OCI-M1 (cell line): ENCODE measurements around the gene HOXC10.

ENCODE experiments used
- DNase-seq: peaks from one replicate; lab custom pipeline; 2025; lab: John Stamatoyannopoulos, UW

HOXC10 gene

DNA sequence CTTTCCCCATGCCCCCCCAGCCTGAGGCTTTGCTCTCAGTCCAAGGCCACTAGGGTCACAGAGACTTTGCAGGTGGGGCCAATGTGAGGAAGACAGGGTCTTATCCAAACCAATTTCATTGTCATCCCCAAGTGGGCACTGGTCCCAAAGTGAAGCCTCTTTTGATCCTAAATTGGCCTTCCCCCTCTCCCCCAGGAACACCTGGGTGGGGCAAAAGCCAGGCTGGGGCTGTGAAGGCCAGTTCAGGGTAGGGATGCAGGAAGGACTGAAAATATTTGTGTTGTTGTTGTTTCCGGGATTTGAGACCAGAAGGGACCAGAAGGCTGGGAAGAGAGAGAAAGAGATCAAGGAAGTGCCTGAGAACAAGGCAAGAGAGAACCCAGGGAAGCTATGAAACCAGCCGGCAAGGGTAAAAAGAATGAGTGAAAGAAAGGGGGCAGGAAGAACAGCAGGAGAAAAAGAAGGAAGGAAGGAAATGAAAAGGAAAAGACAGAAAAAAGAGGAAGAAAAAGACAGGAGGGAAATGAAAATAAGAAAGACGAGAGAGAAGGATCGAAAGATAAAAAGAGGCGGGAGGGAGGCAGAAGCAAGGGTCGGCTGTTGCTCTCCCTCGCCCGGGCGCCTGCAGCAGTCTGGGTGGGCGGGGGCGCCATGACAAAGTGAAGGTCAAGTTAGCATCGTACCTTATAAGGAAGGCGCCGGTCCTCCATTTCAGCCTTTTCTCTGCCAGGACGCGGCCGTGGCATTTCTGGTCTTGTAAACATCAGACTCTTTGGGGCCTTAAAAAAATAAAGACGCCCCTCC lies 19.5 kb upstream of the HOXC10 start:
- DNase-seq, result no peak

DNA sequence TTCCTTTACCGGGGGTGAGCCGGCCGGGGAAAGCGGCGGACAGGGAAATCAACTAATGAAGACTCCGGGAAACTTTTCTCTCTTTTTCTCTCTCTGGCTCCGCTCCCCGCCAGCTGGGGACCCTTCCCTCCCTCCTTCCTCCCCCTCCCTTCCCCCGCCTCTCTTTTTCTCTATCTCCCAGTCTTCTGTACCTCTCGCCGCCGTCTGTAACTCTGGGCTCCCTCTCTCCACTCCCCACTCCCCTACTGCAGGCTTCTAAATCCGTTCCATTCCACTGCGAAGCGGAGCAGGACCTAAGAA lies 18.9 kb upstream of the HOXC10 start:
- no peak for DNase-seq

GRCh38 chr12:53966385-53967133 lies 18.4 kb upstream of the HOXC10 start:
- no peak for DNase-seq

DNA sequence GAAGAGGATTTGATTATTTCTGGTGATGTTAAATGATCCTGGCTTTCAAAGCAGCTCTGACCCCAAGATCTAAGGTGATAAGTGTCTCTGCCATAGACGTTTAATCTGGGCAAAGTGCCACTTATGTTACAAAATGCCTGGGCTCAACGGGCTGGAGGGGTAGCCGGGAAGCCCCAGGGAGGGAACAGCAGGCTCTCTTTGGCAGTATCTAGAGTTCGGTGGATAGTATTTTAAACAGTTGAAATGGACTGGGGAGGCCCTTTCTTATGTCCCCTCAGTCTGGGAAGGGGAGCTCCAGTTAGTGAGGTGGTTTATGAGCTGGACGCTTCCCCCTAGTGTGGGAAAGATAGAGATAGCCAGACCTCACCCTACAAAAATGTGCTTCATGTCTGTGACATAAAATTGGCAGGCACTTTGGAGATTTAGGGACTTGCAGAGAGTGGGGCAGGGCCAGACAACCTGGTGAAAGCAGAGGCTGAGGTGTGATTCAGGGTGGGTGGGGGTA lies 17.5 kb upstream of the HOXC10 start:
- no peak for DNase-seq

DNA sequence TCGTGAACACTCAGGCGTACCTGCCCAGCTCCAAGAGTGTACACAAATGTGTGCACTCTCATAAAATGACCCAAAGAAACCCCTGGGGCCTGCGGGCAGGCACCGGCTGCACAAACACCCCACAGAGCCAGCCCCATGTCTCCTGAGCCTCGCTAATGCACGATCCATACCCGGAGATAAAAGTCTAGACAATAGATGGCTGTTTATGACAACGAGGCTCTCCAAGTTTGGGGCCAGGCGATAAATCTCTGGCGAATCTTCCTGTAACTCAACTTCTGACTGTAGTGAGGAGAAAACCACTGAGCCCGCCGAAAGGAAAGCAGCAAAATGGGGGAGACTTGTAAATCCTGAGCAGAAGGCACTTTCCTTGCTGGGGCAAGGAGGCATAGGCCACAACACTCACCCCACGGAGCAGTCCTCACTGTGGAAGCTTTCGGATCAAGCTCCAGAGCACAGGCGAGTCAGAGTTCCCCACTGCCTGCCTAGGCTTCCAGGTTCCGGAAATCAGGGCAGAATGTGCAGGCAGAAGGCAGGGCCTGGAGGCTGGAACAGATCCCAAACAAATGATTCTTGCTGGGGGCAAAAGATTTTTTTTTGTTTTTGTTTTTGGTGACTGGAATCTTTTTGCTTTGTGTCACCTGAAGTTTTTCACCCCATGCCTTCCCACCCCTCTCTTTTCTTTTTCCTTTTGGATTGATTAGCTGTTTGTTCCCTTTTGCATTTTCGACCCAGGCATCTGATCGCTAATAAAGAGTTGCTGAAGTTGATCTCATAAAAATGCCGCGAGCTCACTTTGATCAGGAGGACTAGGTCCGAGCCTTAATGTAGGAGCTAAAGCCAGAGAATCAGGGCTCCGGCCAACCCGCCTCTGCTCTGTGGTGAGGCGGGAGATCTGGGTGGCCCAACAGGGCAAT lies 16.5 kb upstream of the HOXC10 start:
- DNase-seq, result no peak

GRCh38 chr12:53969588-53970259 lies 15.2 kb upstream of the HOXC10 start:
- no peak for DNase-seq

GRCh38 chr12:53970451-53970850 lies 14.5 kb upstream of the HOXC10 start:
- DNase-seq, result no peak

- no peak for DNase-seq
Observed at GRCh38 chr12:53971129-53971528, 13.8 kb upstream of the HOXC10 start.

- no peak for DNase-seq
Observed at GRCh38 chr12:53971686-53972085, 13.3 kb upstream of the HOXC10 start.

DNA sequence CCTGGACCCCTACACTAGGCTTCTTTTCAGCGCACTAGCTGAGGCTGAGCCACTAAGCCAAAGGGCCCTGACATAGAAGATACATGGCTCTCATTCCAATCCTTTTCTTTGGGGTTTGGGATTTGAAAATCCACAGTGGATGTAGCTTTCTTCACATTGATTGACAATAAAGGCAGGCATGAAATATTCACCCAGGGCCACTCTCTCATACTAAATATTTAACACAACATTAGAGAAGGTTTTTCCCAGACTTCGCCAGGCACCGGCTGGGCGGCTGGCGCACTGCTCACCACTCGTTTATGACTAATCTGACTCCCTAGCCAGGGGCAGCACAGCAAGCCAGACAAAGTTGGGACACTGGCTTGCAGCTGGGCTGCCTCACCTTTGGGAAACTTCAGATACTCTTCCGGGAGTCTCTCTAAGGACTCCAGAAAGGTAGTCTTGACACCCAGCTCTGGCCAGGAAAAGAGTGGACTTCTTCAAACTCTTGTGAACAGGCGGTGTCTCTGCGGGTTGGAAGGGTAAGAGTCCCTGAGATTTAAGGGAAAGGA lies 12.7 kb upstream of the HOXC10 start:
- no peak for DNase-seq

DNA sequence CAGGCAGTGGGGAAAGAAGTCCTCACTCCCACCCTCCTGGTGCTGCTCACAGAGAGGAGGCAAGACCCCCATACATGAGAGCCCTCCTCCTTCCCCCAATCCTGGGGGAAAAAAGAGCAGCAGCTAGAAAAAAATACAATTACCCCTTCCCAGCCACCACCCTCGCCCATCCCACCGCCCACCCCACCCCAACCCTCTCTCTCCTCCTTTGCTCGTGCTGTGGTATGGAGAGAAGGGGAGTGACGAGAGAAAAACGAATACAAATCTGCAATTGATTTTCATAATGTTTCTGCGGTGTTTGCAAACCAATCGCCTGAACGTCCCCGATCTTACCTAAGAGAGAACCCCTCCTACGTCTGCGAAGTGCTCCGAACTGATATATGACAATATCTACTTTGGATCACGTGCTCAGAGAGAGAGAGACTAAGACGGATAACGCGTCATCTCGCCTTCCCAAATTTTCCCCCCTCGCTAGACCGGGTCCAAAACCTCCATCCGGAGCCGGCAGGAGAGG lies 12.2 kb upstream of the HOXC10 start, which contains the start of gene HOXC11:
HOXC11 (plus strand) TSS at position 405 of the 514 bp plus-strand sequence. CDS start 116 bp downstream, outside the sequence.
- DNase-seq, result no peak

GRCh38 chr12:53973236-53974042 lies 11.5 kb upstream of the HOXC10 start:
- no peak for DNase-seq

- no peak for DNase-seq
Observed at GRCh38 chr12:53974084-53975063, 10.6 kb upstream of the HOXC10 start, which contains the start of gene HOTAIR. Gene HOTAIR (minus strand): TSS chr12:53974954.

- DNase-seq, result no peak
Observed at GRCh38 chr12:53975064-53975471, 9.9 kb upstream of the HOXC10 start.

- DNase-seq, result no peak
Observed at GRCh38 chr12:53975479-53976152, 9.3 kb upstream of the HOXC10 start.

DNA sequence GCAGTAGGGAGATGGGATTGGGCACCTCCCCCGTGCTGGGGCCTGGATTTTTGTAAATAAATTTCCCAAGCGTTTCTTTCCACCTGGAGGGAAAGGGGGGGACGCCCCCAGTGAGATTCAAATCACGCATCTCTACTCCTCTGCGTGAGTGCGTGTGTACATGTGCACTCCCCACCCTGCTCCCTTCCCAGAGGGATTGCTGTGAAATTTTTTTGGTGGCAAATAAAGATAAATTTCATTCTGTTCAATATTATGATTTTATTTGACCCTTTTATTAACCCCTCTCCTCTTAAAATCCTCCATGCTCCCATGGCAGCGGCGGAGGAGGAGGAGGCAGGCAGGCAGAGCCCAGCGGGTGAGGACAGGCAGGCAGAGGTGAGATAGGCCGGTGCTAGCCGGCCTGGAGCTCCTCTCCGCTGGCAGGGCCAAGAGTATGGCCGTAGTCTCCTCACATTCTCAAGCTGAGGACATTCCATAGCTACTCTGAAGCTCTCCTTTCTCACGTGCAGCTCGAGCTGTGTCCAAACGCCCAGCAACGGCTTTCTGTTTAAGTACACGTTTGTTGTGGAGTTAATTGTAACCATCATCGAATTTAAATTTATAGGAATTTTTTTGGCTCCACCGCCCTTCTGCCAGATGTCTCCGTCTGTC lies 8.6 kb upstream of the HOXC10 start:
- DNase-seq, result no peak

DNA sequence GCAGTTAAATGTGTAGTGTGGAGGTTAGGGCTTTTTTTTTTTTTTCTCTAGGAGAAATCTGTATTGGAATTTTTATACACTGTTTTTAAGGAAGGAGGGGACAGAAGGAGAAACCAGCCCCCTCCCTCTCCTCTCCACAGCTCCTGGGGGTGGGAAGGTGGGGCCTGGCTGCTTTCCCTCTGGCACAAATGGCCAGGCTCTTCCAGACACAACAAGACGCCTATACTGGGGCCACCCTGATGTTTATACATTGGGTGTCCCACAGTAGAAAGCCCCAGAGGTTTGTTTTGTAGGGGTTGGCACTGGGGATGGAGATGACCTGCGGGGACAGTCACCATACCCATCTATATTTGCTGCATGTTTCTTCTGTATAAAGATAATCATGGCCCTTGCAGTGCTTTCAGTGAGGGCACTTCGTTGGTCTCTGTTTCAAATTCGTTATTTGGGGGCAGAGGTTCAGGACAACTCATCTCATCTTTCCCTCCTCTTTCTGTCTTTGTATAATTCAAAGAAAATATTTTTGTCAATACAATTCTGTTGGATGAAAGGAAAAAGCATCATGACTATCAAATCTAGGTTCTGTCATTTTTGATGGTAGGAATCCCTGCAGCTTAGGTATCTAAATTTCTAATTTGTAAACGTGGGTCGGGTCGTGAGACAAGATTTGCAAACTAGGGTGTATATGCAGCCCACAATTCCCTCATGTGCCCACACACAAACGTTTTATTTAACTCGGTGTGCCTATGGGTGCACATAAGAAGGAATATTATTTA lies 7.9 kb upstream of the HOXC10 start:
- no peak for DNase-seq
